ENCODE results near the gene DES.

Gene DES

DNA sequence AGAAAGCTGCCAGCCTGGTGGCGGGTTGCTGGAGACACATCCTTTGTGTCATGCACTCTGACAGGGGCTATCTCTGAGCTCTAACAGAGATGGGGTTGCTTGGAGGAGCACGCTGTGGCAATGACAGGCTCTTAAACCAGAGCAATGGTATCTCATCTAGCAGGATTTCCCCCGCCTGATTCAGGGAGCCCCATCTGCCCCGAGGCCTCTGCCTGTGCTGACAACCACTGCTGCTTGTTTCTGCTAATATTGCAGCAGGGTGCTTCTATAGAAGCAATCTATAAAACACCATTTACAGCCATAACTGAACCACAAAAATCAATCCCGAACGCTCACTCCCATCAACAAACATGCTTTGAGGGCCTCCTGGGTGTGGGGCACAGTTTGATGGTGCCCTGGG lies 17.6 kb upstream of the DES start:
- no peak overlapping the region for H3K4me3 ChIP-seq (ENCODE audit: low read length)
- DNase-seq (ENCODE audit: low read depth), result no peak
- TF ChIP-seq, protein P1, sequence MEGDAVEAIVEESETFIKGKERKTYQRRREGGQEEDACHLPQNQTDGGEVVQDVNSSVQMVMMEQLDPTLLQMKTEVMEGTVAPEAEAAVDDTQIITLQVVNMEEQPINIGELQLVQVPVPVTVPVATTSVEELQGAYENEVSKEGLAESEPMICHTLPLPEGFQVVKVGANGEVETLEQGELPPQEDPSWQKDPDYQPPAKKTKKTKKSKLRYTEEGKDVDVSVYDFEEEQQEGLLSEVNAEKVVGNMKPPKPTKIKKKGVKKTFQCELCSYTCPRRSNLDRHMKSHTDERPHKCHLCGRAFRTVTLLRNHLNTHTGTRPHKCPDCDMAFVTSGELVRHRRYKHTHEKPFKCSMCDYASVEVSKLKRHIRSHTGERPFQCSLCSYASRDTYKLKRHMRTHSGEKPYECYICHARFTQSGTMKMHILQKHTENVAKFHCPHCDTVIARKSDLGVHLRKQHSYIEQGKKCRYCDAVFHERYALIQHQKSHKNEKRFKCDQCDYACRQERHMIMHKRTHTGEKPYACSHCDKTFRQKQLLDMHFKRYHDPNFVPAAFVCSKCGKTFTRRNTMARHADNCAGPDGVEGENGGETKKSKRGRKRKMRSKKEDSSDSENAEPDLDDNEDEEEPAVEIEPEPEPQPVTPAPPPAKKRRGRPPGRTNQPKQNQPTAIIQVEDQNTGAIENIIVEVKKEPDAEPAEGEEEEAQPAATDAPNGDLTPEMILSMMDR (conservative IDR thresholded peaks at IDR 0.05; ENCODE audit: low read length), result no peak

DNA sequence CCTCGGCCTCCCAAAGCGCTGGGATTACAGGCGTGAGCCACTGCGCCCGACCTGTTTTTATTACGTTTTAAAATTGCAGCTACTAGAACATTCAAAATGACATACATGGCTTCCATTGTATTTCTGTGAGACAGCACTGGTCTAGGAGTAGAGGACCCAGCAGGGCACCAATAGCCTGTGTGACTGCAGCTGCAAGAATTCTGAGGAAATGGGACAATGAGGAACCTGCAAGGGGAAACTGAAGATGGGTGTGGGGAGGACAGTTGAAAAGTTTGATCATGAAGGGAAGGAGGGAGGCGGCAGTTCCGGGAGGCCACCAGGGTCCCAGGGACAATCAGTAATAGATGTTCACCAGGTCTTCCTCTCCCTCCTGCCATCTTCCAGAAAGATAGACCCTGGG lies 16.6 kb upstream of the DES start:
- TF ChIP-seq, protein P1 (conservative IDR thresholded peaks at IDR 0.05; ENCODE audit: low read length), result no peak
- H3K4me3 ChIP-seq (ENCODE audit: low read length), result no peak overlapping the region
- DNase-seq (ENCODE audit: low read depth), result no peak

DNA sequence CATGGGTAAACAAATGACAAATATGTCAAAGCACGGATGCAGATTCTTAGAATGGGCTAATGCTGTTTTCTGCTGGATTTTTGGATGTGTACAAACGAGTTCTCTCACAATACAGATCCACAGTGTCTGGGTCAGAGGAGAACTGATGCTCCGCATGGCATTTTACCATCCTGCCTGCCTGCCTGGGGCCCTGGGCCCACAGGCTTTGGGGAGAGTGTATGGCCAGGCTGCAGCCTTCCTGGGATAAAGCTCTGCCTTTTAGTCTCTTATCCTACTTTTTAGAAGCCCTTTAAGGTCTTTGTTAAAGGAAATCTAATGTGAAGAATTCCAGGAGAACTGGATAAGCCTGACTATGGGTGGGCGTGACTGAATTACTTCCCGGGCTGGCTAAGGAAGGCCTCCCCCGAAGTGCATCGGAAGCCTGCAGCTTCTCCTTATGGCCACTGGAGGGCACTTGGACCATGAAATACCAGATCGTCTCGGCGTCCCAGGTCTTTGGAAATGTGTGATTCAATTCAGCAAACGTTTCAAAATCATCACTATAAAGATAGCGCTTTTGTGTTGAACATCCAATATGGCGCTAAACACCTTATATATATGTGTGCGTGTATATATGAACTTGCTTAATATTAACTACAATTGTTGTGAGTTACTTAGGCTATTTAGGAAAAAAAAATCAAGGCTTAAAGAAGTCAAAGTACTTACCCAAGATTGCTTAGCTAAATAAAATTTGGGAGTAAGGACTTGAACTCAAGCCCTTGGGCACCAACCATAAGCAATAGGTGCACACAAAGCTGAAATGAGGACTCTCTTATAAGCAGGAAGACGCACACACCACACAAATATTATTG lies 15.3 kb upstream of the DES start:
- no peak overlapping the region for H3K4me3 ChIP-seq (ENCODE audit: low read length)
- DNase-seq (ENCODE audit: low read depth), result peak; percentile 84
- TF ChIP-seq, protein P1 (conservative IDR thresholded peaks at IDR 0.05; ENCODE audit: low read length), result peak; percentile 98

DNA sequence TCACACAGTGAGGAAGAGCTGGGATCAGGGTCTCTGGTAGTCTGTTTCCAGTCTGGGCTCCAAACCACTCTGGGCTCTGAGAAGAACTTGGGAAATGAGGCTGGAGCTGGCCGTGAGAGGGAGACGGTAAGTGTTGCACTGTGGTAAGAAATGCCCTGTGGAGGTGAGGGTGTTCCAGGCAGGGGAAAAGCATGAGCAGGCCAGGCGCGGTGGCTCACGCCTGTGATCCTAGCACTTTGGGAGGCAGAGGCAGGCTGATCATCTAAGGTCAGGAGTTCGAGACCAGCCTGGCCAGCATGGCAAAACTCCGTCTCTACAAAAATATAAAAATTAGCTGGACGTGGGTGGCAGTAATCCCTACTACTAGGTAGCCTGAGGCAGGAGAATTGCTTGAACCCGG lies 14.3 kb upstream of the DES start:
- no peak overlapping the region for H3K4me3 ChIP-seq (ENCODE audit: low read length)
- TF ChIP-seq, protein P1 (conservative IDR thresholded peaks at IDR 0.05; ENCODE audit: low read length), result no peak
- no peak for DNase-seq (ENCODE audit: low read depth)

DNA sequence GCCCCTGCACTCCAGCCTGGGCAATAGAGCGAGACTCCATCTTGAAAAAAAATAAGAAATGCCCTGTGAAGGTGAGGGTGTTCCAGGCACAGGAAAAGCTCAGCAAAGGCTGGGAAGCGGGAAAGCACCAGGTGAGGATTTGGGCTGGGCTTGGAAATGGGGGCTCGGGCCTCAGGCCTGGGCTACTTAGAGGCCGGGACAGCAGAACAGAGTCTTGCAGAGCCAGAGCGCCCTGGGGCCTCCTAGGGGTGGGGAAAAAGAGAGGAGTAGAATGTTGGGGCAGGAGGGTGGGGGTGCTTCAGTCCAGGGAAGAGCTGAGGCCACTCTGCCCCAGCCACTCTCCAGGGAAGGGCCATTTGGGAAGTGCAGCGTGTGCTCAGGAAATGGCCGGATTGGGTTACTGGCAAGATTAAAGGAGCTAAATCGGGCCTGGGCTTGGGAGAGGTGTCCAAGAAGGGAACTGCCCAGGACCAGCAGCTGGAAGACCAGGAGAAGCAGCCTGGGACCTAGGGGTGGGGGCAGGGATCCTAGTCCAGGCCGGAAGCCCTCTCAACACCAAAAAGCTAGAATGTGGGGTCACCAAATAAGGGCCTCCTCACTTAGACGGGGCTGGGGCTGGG lies 13.8 kb upstream of the DES start:
- TF ChIP-seq, protein P1 (conservative IDR thresholded peaks at IDR 0.05; ENCODE audit: low read length), result no peak
- no peak for DNase-seq (ENCODE audit: low read depth)
- H3K4me3 ChIP-seq (ENCODE audit: low read length), result no peak overlapping the region

DNA sequence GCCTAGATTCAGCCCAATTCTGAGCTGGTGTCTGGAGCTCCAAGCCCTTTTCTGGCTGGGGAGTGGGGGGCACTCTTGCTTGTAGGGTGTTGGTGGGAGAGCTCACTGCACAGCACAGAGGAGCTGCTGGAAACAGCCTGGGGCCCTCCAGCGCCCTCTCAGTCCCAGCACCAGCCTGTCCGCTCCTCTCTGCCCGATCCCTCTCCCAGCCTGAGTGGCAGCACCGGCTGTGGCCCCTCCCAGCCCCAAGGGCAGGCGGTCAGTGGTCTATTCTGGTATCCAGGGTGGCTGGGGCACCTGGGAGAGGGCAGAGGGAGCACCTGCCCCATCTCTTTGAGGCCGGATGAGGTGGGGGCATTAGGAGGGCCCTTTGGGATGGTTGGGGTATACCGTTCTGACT lies 13.2 kb upstream of the DES start:
- DNase-seq (ENCODE audit: low read depth), result no peak
- H3K4me3 ChIP-seq (ENCODE audit: low read length), result no peak overlapping the region
- TF ChIP-seq, protein P1 (conservative IDR thresholded peaks at IDR 0.05; ENCODE audit: low read length), result no peak

DNA sequence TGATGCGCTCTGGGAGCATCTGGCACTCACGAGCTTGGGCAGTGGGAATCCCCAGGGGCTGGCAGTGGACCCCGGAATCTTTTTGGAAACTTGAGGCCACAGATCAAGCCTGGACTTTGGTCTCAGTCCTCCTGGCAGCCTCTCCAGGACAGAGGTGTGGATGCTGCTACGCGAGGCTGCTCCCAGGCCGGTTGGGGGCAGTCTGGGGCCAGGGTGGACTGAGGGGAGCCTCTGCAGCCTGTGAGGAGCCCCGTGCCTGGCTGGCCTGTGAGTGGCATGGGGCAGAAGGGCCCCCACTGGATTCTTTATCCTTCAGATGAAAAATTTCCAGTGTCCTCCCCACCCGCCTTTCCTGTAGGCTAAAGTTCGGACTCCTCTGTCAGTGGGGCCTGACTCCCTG lies 12.7 kb upstream of the DES start:
- DNase-seq (ENCODE audit: low read depth), result no peak
- H3K4me3 ChIP-seq (ENCODE audit: low read length), result no peak overlapping the region
- TF ChIP-seq, protein P1 (conservative IDR thresholded peaks at IDR 0.05; ENCODE audit: low read length), result 0 out of 2 replicates have a peak, but pooled peaks have one; percentile 10
